LNCaP clone FGC (cell line): ENCODE data around the gene SSBP1.
A peak's percentile ranks its signal among the peaks of the same experiment; 100 is the strongest.

Experiments
- DNase-seq: peaks from one replicate; pipeline ENCODE4 v3.0.0-alpha.2; 2011; ENCODE audit warnings: low read depth
- H3K4me3 ChIP-seq: 2 replicates; pipeline ENCODE4 v1.5.1; 2011; ENCODE audit warnings: mild to moderate bottlenecking, low read depth, low read length, control low read depth
- TF ChIP-seq, protein P1 (sequence below): IDR thresholded peaks from 2 replicates; pipeline ENCODE4 v1.5.1; 2012; ENCODE audit warnings: mild to moderate bottlenecking; ENCODE audit not compliant: control insufficient read depth, insufficient read depth; ENCODE audit errors: extremely low read depth

Gene SSBP1

DNA sequence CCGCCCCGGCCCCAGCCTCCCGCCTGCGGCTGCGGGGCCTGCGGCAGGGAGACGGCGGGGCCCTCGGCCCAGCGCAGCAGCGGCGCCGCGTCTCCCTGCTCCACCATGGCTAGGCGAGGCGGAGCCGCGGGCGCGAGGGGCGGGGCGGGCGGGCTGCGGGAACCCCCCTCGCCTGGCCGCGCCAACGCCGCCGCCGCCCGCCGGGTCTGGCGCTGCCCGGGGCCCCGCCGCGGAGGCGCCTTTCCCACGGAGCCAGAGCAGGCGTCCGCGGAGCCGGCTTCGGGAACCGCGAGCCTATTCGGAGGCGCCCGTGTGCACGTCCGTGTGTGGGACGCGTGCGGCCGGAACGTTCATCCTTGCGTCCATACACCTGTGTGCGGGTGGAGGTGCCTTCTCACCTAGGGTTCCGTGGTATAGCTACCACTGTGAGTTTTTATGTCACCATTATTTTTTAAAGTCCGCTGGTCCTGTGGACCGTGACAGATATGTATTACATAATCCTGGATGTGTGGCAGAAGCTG, 36.1 kb upstream of the SSBP1 start, which contains the start of gene DENND11:
DENND11 (minus strand) TSS at position 120 of the 521 bp plus-strand sequence; CDS start at position 107, 13 bp downstream.
- DNase-seq = no peak
- TF ChIP-seq, protein P1, sequence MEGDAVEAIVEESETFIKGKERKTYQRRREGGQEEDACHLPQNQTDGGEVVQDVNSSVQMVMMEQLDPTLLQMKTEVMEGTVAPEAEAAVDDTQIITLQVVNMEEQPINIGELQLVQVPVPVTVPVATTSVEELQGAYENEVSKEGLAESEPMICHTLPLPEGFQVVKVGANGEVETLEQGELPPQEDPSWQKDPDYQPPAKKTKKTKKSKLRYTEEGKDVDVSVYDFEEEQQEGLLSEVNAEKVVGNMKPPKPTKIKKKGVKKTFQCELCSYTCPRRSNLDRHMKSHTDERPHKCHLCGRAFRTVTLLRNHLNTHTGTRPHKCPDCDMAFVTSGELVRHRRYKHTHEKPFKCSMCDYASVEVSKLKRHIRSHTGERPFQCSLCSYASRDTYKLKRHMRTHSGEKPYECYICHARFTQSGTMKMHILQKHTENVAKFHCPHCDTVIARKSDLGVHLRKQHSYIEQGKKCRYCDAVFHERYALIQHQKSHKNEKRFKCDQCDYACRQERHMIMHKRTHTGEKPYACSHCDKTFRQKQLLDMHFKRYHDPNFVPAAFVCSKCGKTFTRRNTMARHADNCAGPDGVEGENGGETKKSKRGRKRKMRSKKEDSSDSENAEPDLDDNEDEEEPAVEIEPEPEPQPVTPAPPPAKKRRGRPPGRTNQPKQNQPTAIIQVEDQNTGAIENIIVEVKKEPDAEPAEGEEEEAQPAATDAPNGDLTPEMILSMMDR = no peak

DNA sequence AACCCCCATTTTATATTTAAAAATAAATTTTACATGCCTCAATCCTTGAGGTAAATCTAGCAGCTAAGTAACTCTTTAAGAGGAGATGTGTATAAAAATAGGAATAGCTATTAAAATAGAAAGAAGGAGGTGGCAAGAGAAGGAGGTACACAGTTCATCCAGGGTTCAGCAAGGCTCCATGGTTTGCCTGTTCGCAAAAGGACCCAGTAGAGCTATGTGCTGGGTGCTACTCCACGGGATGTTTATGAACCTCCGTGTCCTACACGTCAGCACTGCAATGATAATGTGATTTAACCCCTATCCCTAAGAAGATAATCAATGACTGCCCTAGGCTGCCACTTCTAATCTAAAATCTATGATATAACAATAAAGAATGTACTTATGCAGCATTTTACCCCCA, 35.3 kb upstream of the SSBP1 start:
- DNase-seq = no peak
- H3K4me3 ChIP-seq = peak overlapping the region; percentile 56
- TF ChIP-seq, protein P1 = no peak

More for the DNA sequence above, 36.1 kb upstream of the SSBP1 start, which contains the start of gene DENND11:
- H3K4me3 ChIP-seq = peak within 1 kb of the TSS; percentile 58

DNA sequence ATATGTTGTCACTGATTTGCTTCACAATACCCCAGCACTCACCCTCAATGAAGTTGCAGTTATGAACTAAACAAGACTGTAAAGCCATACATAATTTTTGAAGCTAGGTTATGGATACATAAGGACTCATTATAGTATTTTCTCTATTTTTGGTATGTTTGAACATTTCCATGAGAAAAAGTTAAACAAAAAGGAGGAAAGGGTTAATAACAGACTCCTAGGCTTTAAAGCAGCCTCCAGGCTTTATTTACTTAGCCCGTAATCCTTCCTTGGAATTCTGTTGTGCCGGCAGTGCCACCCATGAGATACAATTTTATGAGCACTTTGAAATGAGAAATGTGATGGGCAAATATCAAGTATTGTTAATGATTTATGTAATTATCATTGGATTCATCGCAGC, 34.0 kb upstream of the SSBP1 start:
- TF ChIP-seq, protein P1 = no peak
- no peak for DNase-seq
- H3K4me3 ChIP-seq = no peak overlapping the region

DNA sequence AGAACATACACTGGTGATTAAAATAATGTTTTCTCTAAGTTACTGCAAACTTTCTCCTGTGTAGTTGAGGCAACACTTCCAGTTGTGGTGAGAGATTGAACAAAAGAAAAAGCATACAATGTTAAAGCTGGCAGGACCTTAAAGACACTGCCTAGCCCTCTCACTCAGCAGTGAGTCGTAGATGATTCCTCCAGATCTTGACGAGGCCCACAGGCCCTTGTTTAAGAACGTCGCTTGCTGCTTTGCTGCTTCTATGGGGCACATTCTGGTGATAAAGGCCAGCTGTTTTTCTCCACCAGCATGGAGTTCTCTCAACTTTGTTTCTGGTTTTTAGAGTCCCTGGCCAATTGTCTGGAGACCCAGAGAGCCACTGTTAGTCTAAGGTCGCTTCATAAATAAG, 33.4 kb upstream of the SSBP1 start:
- DNase-seq = no peak
- TF ChIP-seq, protein P1 = no peak
- H3K4me3 ChIP-seq = no peak overlapping the region

GRCh38 chr7:141706239-141707064, 31.7 kb upstream of the SSBP1 start:
- H3K4me3 ChIP-seq = no peak overlapping the region
- TF ChIP-seq, protein P1 = no peak
- DNase-seq = no peak

DNA sequence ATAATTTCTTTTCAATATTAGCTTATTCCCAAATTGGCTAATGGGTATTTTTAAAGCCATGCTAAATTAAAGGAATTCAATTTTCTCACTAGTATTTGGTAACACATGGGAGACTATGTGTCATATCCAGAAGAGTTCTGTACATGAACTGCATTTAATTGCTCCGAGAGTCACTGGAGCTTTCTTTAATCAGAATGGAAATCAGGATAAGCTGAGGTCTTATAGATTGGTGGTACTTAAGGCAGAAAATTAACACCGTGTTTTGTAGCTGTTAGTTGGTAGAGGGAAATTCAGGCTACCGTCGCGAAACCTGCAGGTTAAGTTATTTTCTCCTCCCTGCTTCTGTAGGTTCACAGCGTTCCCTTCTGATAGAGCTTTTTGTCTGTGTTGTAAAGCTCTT, 29.8 kb upstream of the SSBP1 start, which contains the start of gene WEE2:
WEE2 (plus strand) TSS at position 3 of the 400 bp plus-strand sequence. CDS start 406 bp downstream, outside the sequence.
- TF ChIP-seq, protein P1 = no peak
- no peak within 1 kb of the TSS for H3K4me3 ChIP-seq
- no peak for DNase-seq
